Right lobe of liver (tissue), 4 donors: ENCODE data around the gene THAP4.

ENCODE experiments used
- CTCF ChIP-seq, 4 donors: fragments of 200-600 bp in 3 of 4; fragments of 450-650 bp in 1 of 4; IDR thresholded peaks; one replicate each; pipeline versions ENCODE4 v1.5.1 to v1.8.0; 2016 to 2022; ENCODE audit warnings: antibody characterized with exemption in 4 of 4, mild to moderate bottlenecking in 2 of 4
- POLR2A ChIP-seq: fragments of 450-650 bp; IDR thresholded peaks from one replicate; pipeline ENCODE4 v1.6.1; 2017; ENCODE audit warnings: antibody characterized with exemption, mild to moderate bottlenecking
- donor health status: DM: no; HTN: no; CAD: no.
- donor health status: DM: no; HTN: no; CAD: no.
- donor health status: DM: no; HTN: yes; CAD: no.

GRCh38 chr2:241675885-241676284 is 38.9 kb upstream of the THAP4 start:
- no peak for TF ChIP-seq CTCF (IDR thresholded peaks at IDR 0.05)
- no peak for TF ChIP-seq POLR2A
